CD8-positive, alpha-beta memory T cell (primary cell): ENCODE data around the gene ZP3. TPM values are rescaled to one million over a fixed set of nuclear protein-coding genes. Genes with fewer than 3 reads are reported as not detected.
"Not testable (repeated sequence)": the region's sequence is repeated elsewhere in the genome, so short reads cannot be mapped to it uniquely, and the experiment has no call there.

Source experiments
- CTCF ChIA-PET: fragments of 350-600 bp; sonication (Branson Sonifier 250); formaldehyde crosslinking; loops from one replicate; lab custom pipeline; 2021; ENCODE audit warnings: antibody characterized with exemption; lab: Charles Lee
- POLR2A ChIA-PET: fragments of 350-600 bp; sonication (Branson Sonifier 250); formaldehyde crosslinking; loops from one replicate; lab custom pipeline; 2021; ENCODE audit warnings: antibody characterized with exemption; lab: Charles Lee
- DNase-seq, 5 donors: peaks; one replicate each; pipeline versions ENCODE4 v3.0.0 to v3.0.0-alpha.2; 2020 to 2022; ENCODE audit warnings: mixed read lengths in 1 of 5
- H3K27ac ChIP-seq: one replicate; pipeline ENCODE4 v1.7.0; 2013; ENCODE audit warnings: low read depth, mild to moderate bottlenecking, low read length, moderate library complexity
- H3K27me3 ChIP-seq: 2 replicates; pipeline ENCODE4 v1.7.0; 2013; ENCODE audit warnings: low read length, mild to moderate bottlenecking; ENCODE audit not compliant: insufficient read depth, poor library complexity, severe bottlenecking
- H3K36me3 ChIP-seq: 2 replicates; pipeline ENCODE4 v1.7.0; 2013; ENCODE audit warnings: mild to moderate bottlenecking, low read length, moderate library complexity; ENCODE audit not compliant: insufficient read depth
- H3K4me1 ChIP-seq: 2 replicates; pipeline ENCODE4 v1.7.0; 2013; ENCODE audit warnings: mild to moderate bottlenecking, low read length, moderate library complexity; ENCODE audit not compliant: insufficient read depth
- H3K4me3 ChIP-seq: 2 replicates; pipeline ENCODE4 v1.7.0; 2013; ENCODE audit warnings: mild to moderate bottlenecking, low read length
- H3K9me3 ChIP-seq: 2 replicates; pipeline ENCODE4 v1.7.0; 2013; ENCODE audit warnings: mild to moderate bottlenecking, low read length
- H3K27ac Mint-ChIP-seq, 8 donors: one replicate each; pipeline ENCODE4 v1.8.0; 2020 to 2021; ENCODE audit warnings: mixed read lengths in 8 of 8, mild to moderate bottlenecking in 6 of 8, inconsistent platforms in 3 of 8, moderate library complexity in 3 of 8
- H3K27me3 Mint-ChIP-seq, 2 donors: one replicate each; pipeline ENCODE4 v1.8.0; 2020 to 2021; ENCODE audit warnings: mixed read lengths in 2 of 2, mild to moderate bottlenecking in 1 of 2, moderate library complexity in 1 of 2
- H3K36me3 Mint-ChIP-seq, 3 donors: one replicate each; pipeline ENCODE4 v1.8.0; 2020 to 2021; ENCODE audit warnings: mixed read lengths in 3 of 3, inconsistent platforms in 1 of 3, mild to moderate bottlenecking in 1 of 3
- H3K4me1 Mint-ChIP-seq, 3 donors: one replicate each; pipeline ENCODE4 v1.8.0; 2020 to 2021; ENCODE audit warnings: mixed read lengths in 3 of 3, inconsistent platforms in 1 of 3, mild to moderate bottlenecking in 1 of 3
- H3K4me3 Mint-ChIP-seq, 7 donors: one replicate each; pipeline ENCODE4 v1.8.0; 2020 to 2021; ENCODE audit warnings: mixed read lengths in 7 of 7, mild to moderate bottlenecking in 6 of 7, moderate library complexity in 4 of 7, inconsistent platforms in 2 of 7
- H3K9me3 Mint-ChIP-seq, 5 donors: one replicate each; pipeline ENCODE4 v1.8.0; 2020 to 2022; ENCODE audit warnings: mixed read lengths in 5 of 5, mild to moderate bottlenecking in 3 of 5, moderate library complexity in 2 of 5, inconsistent platforms in 1 of 5
- polyA plus RNA-seq: library from polyadenylated mRNA; unstranded; fragments of 300-500 nt; fragmentation: Illumina TruSeq; gene quantifications from one replicate; pipeline ENCODE4 v1.2.3, GENCODE V29; 2021
- total RNA-seq, 2 experiments: library from RNA; stranded (reverse); gene quantifications; one replicate each; pipeline ENCODE4 v1.2.3, GENCODE V29; 2021

The ZP3 gene
- total and polyA plus RNA-seq, 3 experiments from 2014 or later, result 1.6 to 2.2 (median 1.6) TPM

GRCh38 chr7:76387789-76388188 lies 37.0 kb upstream of the ZP3 start:
- H3K4me1 Mint-ChIP-seq, H3K4me3 ChIP-seq, H3K4me3 Mint-ChIP-seq, H3K27me3 Mint-ChIP-seq, H3K36me3 ChIP-seq, H3K27ac ChIP-seq, H3K27me3 ChIP-seq, H3K9me3 Mint-ChIP-seq, H3K9me3 ChIP-seq, H3K27ac Mint-ChIP-seq, H3K36me3 Mint-ChIP-seq, DNase-seq, H3K4me1 ChIP-seq, POLR2A ChIA-PET: not testable (repeated sequence)
- CTCF ChIA-PET, result interaction anchor here (0.8 kb wide), 1 partner anchor 29 kb away, joined by 3 read pairs; the partner anchor contains the start of gene YWHAG

DNA sequence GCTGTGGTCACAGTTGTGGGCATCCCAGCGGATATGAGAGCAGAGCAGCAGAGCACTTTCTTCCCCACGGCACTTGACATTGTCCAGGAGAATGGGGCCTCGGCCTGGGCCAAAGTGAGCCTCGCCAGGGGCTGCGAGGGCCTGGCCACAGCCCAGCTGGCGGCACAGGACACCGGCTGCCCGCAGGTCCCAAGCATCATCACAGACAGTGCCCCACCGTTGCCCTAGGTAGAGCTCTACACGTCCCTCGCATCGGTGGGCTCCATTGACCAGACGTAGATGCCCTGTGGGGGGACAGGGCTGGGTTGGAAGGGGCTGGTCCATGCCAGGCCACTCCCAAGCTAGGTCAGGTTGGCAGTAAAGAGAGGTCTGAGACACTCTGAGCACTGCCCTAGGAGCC lies 34.7 kb upstream of the ZP3 start:
- peaks cover 0 to 3% (median 0%) of the 10 kb centered on the region in 3 donors for H3K36me3 Mint-ChIP-seq
- no peaks in the 10 kb centered on the region for H3K9me3 Mint-ChIP-seq
- H3K27me3 ChIP-seq, result no peaks in the 10 kb centered on the region
- no peak overlapping the region for H3K27ac ChIP-seq
- H3K27ac Mint-ChIP-seq, result no peak overlapping the region
- H3K9me3 ChIP-seq, result no peaks in the 10 kb centered on the region
- peaks cover 0 to 2% of the 10 kb centered on the region in 2 donors for H3K27me3 Mint-ChIP-seq
- H3K36me3 ChIP-seq, result no peaks in the 10 kb centered on the region
- no peak for DNase-seq
- H3K4me3 ChIP-seq, result no peak overlapping the region
- ChIA-PET CTCF (no interaction called here), POLR2A (no interaction called here)
- peaks cover 12% of the 10 kb centered on the region for H3K4me1 ChIP-seq
- peak overlapping the region in 2 of 7 donors; percentile 3 to 50 for H3K4me3 Mint-ChIP-seq
- peaks cover 6 to 11% (median 8%) of the 10 kb centered on the region in 3 donors for H3K4me1 Mint-ChIP-seq

DNA sequence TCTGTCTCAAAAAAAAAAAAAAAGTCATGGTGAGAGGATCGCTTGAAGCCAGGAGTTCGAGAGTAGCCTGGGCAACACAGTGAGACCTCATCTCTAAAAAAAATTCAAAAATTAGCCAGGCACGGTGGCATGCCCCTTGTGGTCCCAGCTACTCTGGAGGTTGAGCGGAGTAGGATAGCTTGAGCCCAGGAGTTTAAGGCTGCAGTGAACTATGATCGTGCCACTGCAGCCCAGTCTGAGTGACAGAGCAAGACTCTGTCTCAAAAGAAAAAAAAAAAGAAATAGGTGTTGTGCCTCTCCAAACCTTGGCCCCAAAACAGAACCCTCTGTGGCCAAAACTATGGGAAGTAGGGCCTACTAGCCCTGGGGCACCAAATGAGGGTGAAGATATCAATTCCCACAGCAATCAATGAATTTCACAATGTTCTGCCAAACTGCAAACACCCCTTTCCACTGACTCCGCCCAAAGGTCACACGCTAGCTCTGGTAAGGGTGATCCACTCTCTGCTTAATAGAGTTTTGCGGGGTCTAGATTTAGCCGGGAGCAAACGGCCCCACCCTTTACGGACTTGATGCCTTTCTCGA lies 32.1 kb upstream of the ZP3 start:
- H3K4me1 Mint-ChIP-seq, result peaks cover 6 to 22% (median 17%) of the 10 kb centered on the region in 3 donors
- no peak for DNase-seq

DNA sequence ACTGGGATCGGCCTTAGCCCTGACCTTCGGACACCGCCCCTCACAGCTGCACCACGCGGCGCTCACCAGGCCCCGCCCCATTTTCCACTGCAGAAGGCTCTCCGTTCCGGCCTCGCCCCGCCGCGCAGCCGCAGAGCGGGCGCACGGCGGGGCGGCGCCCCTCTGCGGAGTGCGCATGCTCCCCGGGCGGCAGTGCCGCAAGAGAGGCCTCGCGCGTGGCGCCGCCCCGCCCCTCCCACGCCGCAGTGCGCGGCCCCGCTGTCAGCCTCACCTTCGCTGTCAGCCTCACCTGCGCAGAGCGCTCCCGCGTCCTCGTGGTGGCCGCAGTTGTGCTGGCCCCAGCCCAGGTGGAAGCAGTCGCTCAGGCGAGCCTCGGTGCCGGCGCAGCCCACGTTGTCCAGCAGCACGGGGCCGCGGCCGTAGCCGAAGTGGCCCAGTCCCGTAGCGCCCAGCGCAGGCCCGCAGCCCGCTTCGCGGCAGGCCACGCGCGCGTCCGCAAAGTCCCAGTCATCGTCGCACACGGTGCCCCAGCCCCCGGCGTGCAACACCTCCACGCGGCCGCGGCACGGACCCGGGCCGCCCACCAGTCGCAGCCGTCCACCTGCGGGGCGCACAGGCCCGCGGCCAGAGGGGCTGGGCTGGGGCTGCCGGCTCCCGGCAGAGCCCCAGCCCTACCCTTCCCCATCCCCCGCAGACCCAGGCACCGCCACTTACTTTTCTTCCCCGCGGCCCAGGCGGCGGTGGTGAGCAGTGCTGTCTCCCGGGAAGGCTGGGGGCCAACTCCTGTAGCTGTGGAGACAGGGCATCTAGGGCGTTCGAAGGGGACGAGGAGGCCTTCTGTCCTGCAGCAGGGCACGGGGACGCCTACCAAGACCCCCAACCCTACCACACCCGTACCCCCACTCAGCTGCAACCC lies 31.4 kb upstream of the ZP3 start:
- Mint-ChIP-seq H3K4me1 (peaks cover 10 to 27% (median 22%) of the 10 kb centered on the region in 3 donors), H3K4me3 (peak overlapping the region; percentile 82 to 92 (median 89)), H3K36me3 (peaks cover 0 to 3% (median 0%) of the 10 kb centered on the region in 3 donors), H3K27ac (peak overlapping the region; percentile 76 to 95 (median 91)), H3K9me3 (no peaks in the 10 kb centered on the region), H3K27me3 (peaks cover 0 to 2% of the 10 kb centered on the region in 2 donors)
- peak; percentile 87 to 92 (median 88) for DNase-seq
- peak overlapping the region; percentile 53 for H3K27ac ChIP-seq
- peak overlapping the region; percentile 42 for H3K4me3 ChIP-seq
- H3K36me3 ChIP-seq, result no peaks in the 10 kb centered on the region
- no peaks in the 10 kb centered on the region for H3K9me3 ChIP-seq
- ChIA-PET CTCF (interaction anchor here (1.2 to 2.1 kb wide), 3 partner anchors 9 to 75 kb away, joined by 4 to 5 read pairs (median 4); no protein-coding TSS in a partner anchor), POLR2A (interaction anchor here (0.7 to 1.8 kb wide), 3 partner anchors 35 to 75 kb away, joined by 3 to 11 read pairs (median 4); partner anchors contain the start of gene YWHAG)
- peaks cover 21% of the 10 kb centered on the region for H3K4me1 ChIP-seq
- H3K27me3 ChIP-seq, result no peaks in the 10 kb centered on the region

More for the DNA sequence above, 32.1 kb upstream of the ZP3 start:
- peak overlapping the region; percentile 42 for H3K4me3 ChIP-seq
- peak overlapping the region; percentile 82 to 92 (median 89) for H3K4me3 Mint-ChIP-seq
- H3K27me3 ChIP-seq, result no peaks in the 10 kb centered on the region
- peaks cover 0 to 3% (median 0%) of the 10 kb centered on the region in 3 donors for H3K36me3 Mint-ChIP-seq
- POLR2A ChIA-PET, result interaction anchor here (0.7 to 1.8 kb wide), 3 partner anchors 34 to 74 kb away, joined by 3 to 11 read pairs (median 4); partner anchors contain the start of gene YWHAG
- H3K27ac ChIP-seq, result peak overlapping the region; percentile 53
- H3K4me1 ChIP-seq, result peaks cover 21% of the 10 kb centered on the region
- H3K27ac Mint-ChIP-seq, result peak overlapping the region in 7 of 8 donors; percentile 80 to 95 (median 92)
- H3K36me3 ChIP-seq, result no peaks in the 10 kb centered on the region
- H3K9me3 Mint-ChIP-seq, result no peaks in the 10 kb centered on the region
- H3K9me3 ChIP-seq, result no peaks in the 10 kb centered on the region
- CTCF ChIA-PET, result interaction anchor here (1.2 to 2.1 kb wide), 3 partner anchors 8 to 74 kb away, joined by 4 to 5 read pairs (median 4); no protein-coding TSS in a partner anchor
- peaks cover 0 to 2% of the 10 kb centered on the region in 2 donors for H3K27me3 Mint-ChIP-seq

DNA sequence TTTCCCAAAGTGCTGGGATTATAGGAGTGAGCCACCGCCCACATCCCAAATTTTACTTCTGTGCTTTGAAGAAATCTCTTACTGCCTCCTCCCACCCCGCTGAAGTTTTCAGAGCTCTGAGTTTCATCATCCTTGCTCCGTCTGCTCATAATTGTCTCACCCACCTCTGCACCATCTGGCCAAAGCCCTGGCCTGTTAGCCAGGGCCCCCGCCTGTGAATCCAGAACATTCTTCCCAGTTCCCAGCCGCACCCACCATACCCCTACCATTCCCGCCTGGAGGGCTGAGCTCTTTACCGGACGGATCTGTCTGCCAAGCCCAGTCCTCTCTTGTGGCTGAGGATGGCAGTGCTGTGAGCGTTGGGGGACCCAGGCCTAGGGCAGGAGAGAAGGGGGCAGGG lies 29.8 kb upstream of the ZP3 start:
- peaks cover 0 to 2% of the 10 kb centered on the region in 2 donors for H3K27me3 Mint-ChIP-seq
- POLR2A ChIA-PET, result no interaction called here

DNA sequence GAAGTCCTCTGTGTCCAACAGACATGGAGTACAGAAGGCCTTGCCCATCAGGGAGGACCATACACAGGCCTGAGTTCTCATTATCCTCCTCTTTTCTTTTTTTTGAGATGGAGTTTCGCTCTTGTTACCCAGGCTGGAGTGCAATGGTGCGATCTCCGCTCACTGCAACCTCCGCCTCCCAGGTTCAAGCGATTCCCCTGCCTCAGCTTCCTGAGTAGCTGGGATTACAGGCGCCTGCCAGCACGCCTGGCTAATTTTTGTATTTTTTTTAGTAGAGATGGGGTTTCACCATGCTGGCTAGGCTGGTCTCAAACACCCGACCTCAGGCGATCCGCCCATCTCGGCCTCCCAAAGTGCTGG lies 29.2 kb upstream of the ZP3 start:
- Mint-ChIP-seq H3K27ac (peak overlapping the region in 1 of 8 donors; percentile 64), H3K4me3 (peak overlapping the region in 3 of 7 donors; percentile 23 to 81 (median 27)), H3K4me1 (peaks cover 10 to 31% (median 22%) of the 10 kb centered on the region in 3 donors)
- H3K36me3 ChIP-seq, H3K27me3 Mint-ChIP-seq, H3K27ac ChIP-seq, H3K9me3 Mint-ChIP-seq, H3K36me3 Mint-ChIP-seq, H3K4me3 ChIP-seq, H3K27me3 ChIP-seq, H3K9me3 ChIP-seq, POLR2A ChIA-PET, DNase-seq: not testable (repeated sequence)
- CTCF ChIA-PET, result interaction anchor here (1.0 kb wide), 1 partner anchor 36 kb away, joined by 3 read pairs; no protein-coding TSS in a partner anchor
- peaks cover 21% of the 10 kb centered on the region for H3K4me1 ChIP-seq

More for the DNA sequence above, 29.8 kb upstream of the ZP3 start:
- CTCF ChIA-PET, result interaction anchor here (1.0 kb wide), 1 partner anchor 35 kb away, joined by 3 read pairs; no protein-coding TSS in a partner anchor
- Mint-ChIP-seq H3K9me3 (no peaks in the 10 kb centered on the region), H3K36me3 (peaks cover 0 to 3% (median 0%) of the 10 kb centered on the region in 3 donors), H3K27ac (peak overlapping the region in 1 of 8 donors; percentile 2), H3K4me3 (peak overlapping the region in 3 of 7 donors; percentile 28 to 81 (median 61)), H3K4me1 (peaks cover 10 to 31% (median 22%) of the 10 kb centered on the region in 3 donors)
- Histone ChIP-seq H3K4me3 (no peak overlapping the region), H3K27me3 (no peaks in the 10 kb centered on the region), H3K27ac (no peak overlapping the region), H3K4me1 (peaks cover 21% of the 10 kb centered on the region), H3K9me3 (no peaks in the 10 kb centered on the region), H3K36me3 (no peaks in the 10 kb centered on the region)
- DNase-seq, result no peak

GRCh38 chr7:76395965-76396726 lies 28.6 kb upstream of the ZP3 start:
- POLR2A ChIA-PET, result no interaction called here
- CTCF ChIA-PET, result no interaction called here
- peak overlapping the region in 2 of 8 donors; percentile 39 to 50 for H3K27ac Mint-ChIP-seq

More at GRCh38 chr7:76395965-76396726, 28.6 kb upstream of the ZP3 start:
- Mint-ChIP-seq H3K9me3 (no peaks in the 10 kb centered on the region), H3K4me3 (peak overlapping the region in 4 of 7 donors; percentile 8 to 75 (median 26)), H3K27me3 (peaks cover 0 to 2% of the 10 kb centered on the region in 2 donors), H3K36me3 (peaks cover 0 to 3% (median 0%) of the 10 kb centered on the region in 3 donors), H3K4me1 (peaks cover 10 to 31% (median 22%) of the 10 kb centered on the region in 3 donors)
- H3K27me3 ChIP-seq, result no peaks in the 10 kb centered on the region
- no peak for DNase-seq
- no peak overlapping the region for H3K4me3 ChIP-seq
- no peaks in the 10 kb centered on the region for H3K36me3 ChIP-seq
- H3K9me3 ChIP-seq, result no peaks in the 10 kb centered on the region
- H3K4me1 ChIP-seq, result peaks cover 21% of the 10 kb centered on the region
- H3K27ac ChIP-seq, result no peak overlapping the region
